ENCODE measurements around the gene KLRB1.
A peak's percentile ranks its signal among the peaks of the same experiment; 100 is the strongest.
"Not testable (repeated sequence)": the region's sequence is repeated elsewhere in the genome, so short reads cannot be mapped to it uniquely, and the experiment has no call there.

KLRB1 gene

GRCh38 chr12:9634969-9635754 lies 27.4 kb upstream of the KLRB1 start:
- Mint-ChIP-seq H3K36me3 (peaks cover 14% of the 10 kb centered on the region), H3K27ac (peak overlapping the region; percentile 94), H3K27me3 (no peaks in the 10 kb centered on the region), H3K4me1 (ENCODE audit: low read depth) (peaks cover 72% of the 10 kb centered on the region), H3K9me3 (ENCODE audit: low read depth) (no peaks in the 10 kb centered on the region), H3K4me3 (peak overlapping the region; percentile 33)

- Mint-ChIP-seq H3K27ac (peak overlapping the region; percentile 94), H3K4me3 (peak overlapping the region; percentile 74), H3K36me3 (peaks cover 13% of the 10 kb centered on the region), H3K9me3 (ENCODE audit: low read depth) (no peaks in the 10 kb centered on the region), H3K27me3 (no peaks in the 10 kb centered on the region), H3K4me1 (ENCODE audit: low read depth) (peaks cover 67% of the 10 kb centered on the region)
These were observed 26.6 kb upstream of the KLRB1 start for GRCh38 chr12:9634177-9634803.

GRCh38 chr12:9632766-9633165 lies 25.1 kb upstream of the KLRB1 start:
- peaks cover 55% of the 10 kb centered on the region for H3K4me1 Mint-ChIP-seq (ENCODE audit: low read depth)
- H3K27me3 Mint-ChIP-seq: no peaks in the 10 kb centered on the region
- no peaks in the 10 kb centered on the region for H3K9me3 Mint-ChIP-seq (ENCODE audit: low read depth)
- peak overlapping the region; percentile 28 for H3K27ac Mint-ChIP-seq
- peaks cover 13% of the 10 kb centered on the region for H3K36me3 Mint-ChIP-seq
- no peak overlapping the region for H3K4me3 Mint-ChIP-seq

- H3K27ac Mint-ChIP-seq: no peak overlapping the region
These were observed 19.1 kb upstream of the KLRB1 start for GRCh38 chr12:9626821-9627220.

GRCh38 chr12:9626291-9626690 lies 18.6 kb upstream of the KLRB1 start:
- peaks cover 5% of the 10 kb centered on the region for H3K9me3 Mint-ChIP-seq (ENCODE audit: low read depth)
- H3K4me1 Mint-ChIP-seq (ENCODE audit: low read depth): peaks cover 12% of the 10 kb centered on the region
- no peaks in the 10 kb centered on the region for H3K27me3 Mint-ChIP-seq
- H3K27ac Mint-ChIP-seq: no peak overlapping the region
- no peak overlapping the region for H3K4me3 Mint-ChIP-seq
- peaks cover 16% of the 10 kb centered on the region for H3K36me3 Mint-ChIP-seq

More at GRCh38 chr12:9626821-9627220, 19.1 kb upstream of the KLRB1 start:
- no peak overlapping the region for H3K4me3 Mint-ChIP-seq
- no peaks in the 10 kb centered on the region for H3K27me3 Mint-ChIP-seq
- H3K9me3 Mint-ChIP-seq (ENCODE audit: low read depth): peaks cover 5% of the 10 kb centered on the region
- peaks cover 17% of the 10 kb centered on the region for H3K36me3 Mint-ChIP-seq
- H3K4me1 Mint-ChIP-seq (ENCODE audit: low read depth): peaks cover 12% of the 10 kb centered on the region

- Mint-ChIP-seq H3K27me3 (no peaks in the 10 kb centered on the region), H3K4me1 (ENCODE audit: low read depth) (peaks cover 9% of the 10 kb centered on the region), H3K4me3 (no peak overlapping the region), H3K27ac (no peak overlapping the region), H3K36me3 (peaks cover 16% of the 10 kb centered on the region), H3K9me3 (ENCODE audit: low read depth) (peaks cover 5% of the 10 kb centered on the region)
These were observed 17.3 kb upstream of the KLRB1 start for GRCh38 chr12:9625019-9625418.

GRCh38 chr12:9619411-9620179 lies 11.9 kb upstream of the KLRB1 start:
- H3K27ac Mint-ChIP-seq: no peak overlapping the region
- H3K4me3 Mint-ChIP-seq: no peak overlapping the region
- peaks cover 10% of the 10 kb centered on the region for H3K36me3 Mint-ChIP-seq

GRCh38 chr12:9618906-9619305 lies 11.2 kb upstream of the KLRB1 start:
- H3K4me3 Mint-ChIP-seq, H3K36me3 Mint-ChIP-seq, H3K27me3 Mint-ChIP-seq: not testable (repeated sequence)
- H3K9me3 Mint-ChIP-seq (ENCODE audit: low read depth): peaks cover 12% of the 10 kb centered on the region
- H3K27ac Mint-ChIP-seq: peak overlapping the region; percentile 3
- peaks cover 41% of the 10 kb centered on the region for H3K4me1 Mint-ChIP-seq (ENCODE audit: low read depth)

More at GRCh38 chr12:9619411-9620179, 11.9 kb upstream of the KLRB1 start:
- Mint-ChIP-seq H3K9me3 (ENCODE audit: low read depth) (peaks cover 12% of the 10 kb centered on the region), H3K27me3 (no peaks in the 10 kb centered on the region), H3K4me1 (ENCODE audit: low read depth) (peaks cover 36% of the 10 kb centered on the region)

- no peaks in the 10 kb centered on the region for H3K27me3 Mint-ChIP-seq
- no peak overlapping the region for H3K4me3 Mint-ChIP-seq
- H3K27ac Mint-ChIP-seq: no peak overlapping the region
- H3K4me1 Mint-ChIP-seq (ENCODE audit: low read depth): peaks cover 53% of the 10 kb centered on the region
- H3K36me3 Mint-ChIP-seq: peaks cover 2% of the 10 kb centered on the region
- H3K9me3 Mint-ChIP-seq (ENCODE audit: low read depth): peaks cover 12% of the 10 kb centered on the region
These were observed 9.4 kb upstream of the KLRB1 start for GRCh38 chr12:9617124-9617523.

- H3K27ac Mint-ChIP-seq: peak overlapping the region; percentile 79
- peak overlapping the region; percentile 70 for H3K4me3 Mint-ChIP-seq
- peaks cover 4% of the 10 kb centered on the region for H3K36me3 Mint-ChIP-seq
- no peaks in the 10 kb centered on the region for H3K27me3 Mint-ChIP-seq
- peaks cover 60% of the 10 kb centered on the region for H3K4me1 Mint-ChIP-seq (ENCODE audit: low read depth)
- peaks cover 12% of the 10 kb centered on the region for H3K9me3 Mint-ChIP-seq (ENCODE audit: low read depth)
These were observed 7.9 kb upstream of the KLRB1 start for GRCh38 chr12:9615420-9616136.

GRCh38 chr12:9610606-9611005 lies 2.9 kb upstream of the KLRB1 start:
- not testable (repeated sequence) for H3K36me3 Mint-ChIP-seq

GRCh38 chr12:9606736-9607372 lies 862 bp downstream of the KLRB1 start:
- H3K27ac Mint-ChIP-seq: no peak overlapping the region
- no peak overlapping the region for H3K4me3 Mint-ChIP-seq
- peaks cover 9% of the 10 kb centered on the region for H3K36me3 Mint-ChIP-seq
- H3K9me3 Mint-ChIP-seq (ENCODE audit: low read depth): no peaks in the 10 kb centered on the region
- peaks cover 28% of the 10 kb centered on the region for H3K4me1 Mint-ChIP-seq (ENCODE audit: low read depth)
- H3K27me3 Mint-ChIP-seq: no peaks in the 10 kb centered on the region

More at GRCh38 chr12:9610606-9611005, 2.9 kb upstream of the KLRB1 start:
- not testable (repeated sequence) for H3K27me3 Mint-ChIP-seq; H3K27ac Mint-ChIP-seq; H3K9me3 Mint-ChIP-seq (ENCODE audit: low read depth)
- H3K4me1 Mint-ChIP-seq (ENCODE audit: low read depth): peaks cover 55% of the 10 kb centered on the region
- peak overlapping the region; percentile 30 for H3K4me3 Mint-ChIP-seq

- Mint-ChIP-seq H3K27ac (no peak overlapping the region), H3K9me3 (ENCODE audit: low read depth) (no peaks in the 10 kb centered on the region), H3K4me3 (no peak overlapping the region), H3K36me3 (peaks cover 5% of the 10 kb centered on the region), H3K4me1 (ENCODE audit: low read depth) (peaks cover 25% of the 10 kb centered on the region), H3K27me3 (no peaks in the 10 kb centered on the region)
These were observed 1.5 kb downstream of the KLRB1 start for GRCh38 chr12:9606247-9606646.

- Mint-ChIP-seq H3K4me1 (ENCODE audit: low read depth) (peaks cover 21% of the 10 kb centered on the region), H3K9me3 (ENCODE audit: low read depth) (no peaks in the 10 kb centered on the region), H3K36me3 (peaks cover 5% of the 10 kb centered on the region), H3K27me3 (no peaks in the 10 kb centered on the region), H3K4me3 (no peak overlapping the region), H3K27ac (no peak overlapping the region)
These were observed 2.2 kb downstream of the KLRB1 start for GRCh38 chr12:9605483-9605882.

Data from activated naive CD8-positive, alpha-beta T cell (primary cell).